Common myeloid progenitor, CD34-positive (primary cell): Measurements from ENCODE around the gene UCMA.
A peak's percentile ranks its signal among the peaks of the same experiment; 100 is the strongest.

Experiments used
- CTCF ChIA-PET: fragments of 350-600 bp; sonication (Branson Sonifier 250); formaldehyde crosslinking; loops from one replicate; lab custom pipeline; 2021; ENCODE audit warnings: antibody characterized with exemption; lab: Charles Lee
- POLR2A ChIA-PET: fragments of 350-600 bp; sonication (Branson Sonifier 250); formaldehyde crosslinking; loops from one replicate; lab custom pipeline; 2021; ENCODE audit warnings: antibody characterized with exemption; lab: Charles Lee
- DNase-seq, 3 donors: peaks; one replicate each; pipeline versions ENCODE4 v3.0.0 to v3.0.0-alpha.2; 2013
- H3K27ac ChIP-seq, 2 experiments: 1 replicate in 1 of 2; 2 replicates in 1 of 2; pipeline ENCODE4 v1.7.0; 2013; ENCODE audit warnings: inconsistent platforms in 2 of 2, low read length in 2 of 2, mild to moderate bottlenecking in 2 of 2, low read depth in 1 of 2, moderate library complexity in 1 of 2; ENCODE audit not compliant: severe bottlenecking in 2 of 2, insufficient read depth in 1 of 2, poor library complexity in 1 of 2
- H3K27me3 ChIP-seq, 5 experiments: replicated peaks in 2 of 5; 1 replicate in 3 of 5; 2 replicates in 2 of 5; pipeline versions ENCODE4 v1.6.1 to v1.7.0; 2013; ENCODE audit warnings: low read length in 4 of 5, mild to moderate bottlenecking in 2 of 5, moderate library complexity in 2 of 5, inconsistent platforms in 1 of 5; ENCODE audit not compliant: insufficient read depth in 5 of 5, control insufficient read depth in 4 of 5
- H3K36me3 ChIP-seq, 4 experiments: 1 replicate in 2 of 4; 2 replicates in 2 of 4; pipeline versions ENCODE4 v1.6.1 to v1.7.0; 2013; ENCODE audit warnings: low read length in 3 of 4, control low read depth in 1 of 4, mild to moderate bottlenecking in 1 of 4; ENCODE audit not compliant: control insufficient read depth in 4 of 4, insufficient read depth in 4 of 4
- H3K4me1 ChIP-seq, 4 experiments: 1 replicate in 3 of 4; 2 replicates in 1 of 4; pipeline versions ENCODE4 v1.6.1 to v1.7.1; 2013; ENCODE audit warnings: low read length in 3 of 4, mild to moderate bottlenecking in 3 of 4, control low read depth in 1 of 4, inconsistent platforms in 1 of 4, moderate library complexity in 1 of 4; ENCODE audit not compliant: control insufficient read depth in 4 of 4, insufficient read depth in 4 of 4; ENCODE audit errors: control extremely low read depth in 1 of 4
- H3K4me3 ChIP-seq, 7 experiments: 1 replicate in 4 of 7; 2 replicates in 3 of 7; pipeline versions ENCODE4 v1.5.1 to v1.7.0; 2013; ENCODE audit warnings: mild to moderate bottlenecking in 7 of 7, low read length in 6 of 7, moderate library complexity in 6 of 7, inconsistent platforms in 2 of 7, low read depth in 2 of 7, control low read depth in 1 of 7; ENCODE audit not compliant: insufficient read depth in 4 of 7, control insufficient read depth in 1 of 7; ENCODE audit errors: extremely low read depth in 1 of 7
- H3K9me3 ChIP-seq, 5 experiments: 1 replicate in 4 of 5; 2 replicates in 1 of 5; pipeline versions ENCODE4 v1.6.1 to v1.7.1; 2013; ENCODE audit warnings: low read length in 4 of 5, mild to moderate bottlenecking in 2 of 5, inconsistent platforms in 1 of 5, low read depth in 1 of 5, moderate library complexity in 1 of 5; ENCODE audit not compliant: control insufficient read depth in 4 of 5, insufficient read depth in 2 of 5; ENCODE audit errors: control extremely low read depth in 1 of 5
- WGBS: methylation state at CpG from one replicate; pipeline ENCODE4 v1.1.5; 2013; ENCODE audit not compliant: insufficient coverage; 5-methylcytosine and 5-hydroxymethylcytosine counted together

Gene UCMA

GRCh38 chr10:13218878-13219277 lies 15.3 kb downstream of the UCMA start:
- Histone ChIP-seq H3K27ac (no peak overlapping the region), H3K27me3 (no peaks in the 10 kb centered on the region), H3K4me3 (no peak overlapping the region), H3K4me1 (no peaks in the 10 kb centered on the region), H3K36me3 (no peaks in the 10 kb centered on the region), H3K9me3 (peaks cover 0 to 7% (median 0%) of the 10 kb centered on the region in 5 experiments)
- 100% methylated on average over 2 of the region's 4 CpGs for WGBS
- DNase-seq = no peak
- ChIA-PET POLR2A (no interaction called here), CTCF (no interaction called here)

DNA sequence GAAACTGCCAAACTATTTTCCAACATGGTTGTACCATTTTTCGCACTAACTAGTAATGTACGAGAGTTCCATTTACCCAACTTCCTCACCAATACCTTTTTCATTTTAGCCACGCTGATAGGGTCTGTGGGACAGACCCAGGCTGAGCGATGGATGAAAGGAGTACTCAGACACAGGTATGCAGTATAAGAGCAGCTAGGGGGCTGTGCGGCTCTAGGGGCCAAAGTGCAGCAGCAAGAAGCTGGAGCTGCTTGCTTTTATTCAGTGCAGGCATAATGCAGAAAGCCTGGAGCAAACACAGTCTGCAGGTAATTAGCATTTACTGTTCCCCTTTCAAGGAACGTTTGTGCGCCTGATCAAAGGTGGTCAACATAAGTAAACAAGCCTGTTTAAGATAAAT lies 21.0 kb downstream of the UCMA start:
- CTCF ChIA-PET = no interaction called here
- Histone ChIP-seq H3K27me3 (no peaks in the 10 kb centered on the region), H3K36me3 (peaks cover 0 to 29% (median 5%) of the 10 kb centered on the region in 4 experiments), H3K4me3 (no peak overlapping the region), H3K27ac (no peak overlapping the region), H3K4me1 (no peaks in the 10 kb centered on the region), H3K9me3 (peaks cover 0 to 2% (median 0%) of the 10 kb centered on the region in 5 experiments)
- 90% methylated on average over 5 of the region's 7 CpGs for WGBS
- DNase-seq = no peak
- POLR2A ChIA-PET = no interaction called here

GRCh38 chr10:13206546-13207443 lies 27.4 kb downstream of the UCMA start:
- WGBS = 100% methylated on average over 2 of the region's 5 CpGs
- POLR2A ChIA-PET = interaction anchor here (0.6 kb wide), 1 partner anchor 96 kb away, joined by 3 read pairs; no protein-coding TSS in a partner anchor

DNA sequence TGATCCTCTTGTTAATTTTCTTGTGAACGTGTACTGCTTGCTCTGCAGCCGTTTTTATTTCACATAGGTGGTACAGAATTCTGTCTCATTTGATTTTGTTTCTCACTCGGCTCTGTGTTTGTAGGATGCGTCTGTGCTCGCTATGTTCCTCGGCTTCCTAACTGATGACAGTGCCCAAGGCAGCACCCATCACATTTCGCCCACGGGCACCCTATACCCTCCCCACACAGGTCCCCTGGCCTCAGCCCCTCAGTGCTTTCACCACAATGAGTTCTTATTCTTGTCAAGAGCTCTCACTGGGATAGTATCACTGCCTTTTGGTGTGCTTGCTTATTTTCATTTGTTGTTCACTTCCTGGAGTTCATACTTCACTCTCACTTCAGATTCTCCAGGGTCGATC lies 28.1 kb downstream of the UCMA start:
- H3K36me3 ChIP-seq = peaks cover 13 to 70% (median 24%) of the 10 kb centered on the region in 4 experiments
- CTCF ChIA-PET = interaction anchor here (0.5 to 1.5 kb wide), 7 partner anchors 14 to 317 kb away, joined by 3 to 8 read pairs (median 3); partner anchors contain the start of gene MCM10
- POLR2A ChIA-PET = interaction anchor here (0.6 kb wide), 1 partner anchor 97 kb away, joined by 3 read pairs; no protein-coding TSS in a partner anchor

More at GRCh38 chr10:13206546-13207443, 27.4 kb downstream of the UCMA start:
- CTCF ChIA-PET = interaction anchor here (0.5 to 1.5 kb wide), 8 partner anchors 15 to 318 kb away, joined by 3 to 8 read pairs (median 3); partner anchors contain the start of genes MCM10 and PHYH
- Histone ChIP-seq H3K27me3 (no peaks in the 10 kb centered on the region), H3K36me3 (peaks cover 6 to 65% (median 19%) of the 10 kb centered on the region in 4 experiments), H3K4me1 (no peaks in the 10 kb centered on the region), H3K27ac (no peak overlapping the region), H3K4me3 (no peak overlapping the region), H3K9me3 (no peaks in the 10 kb centered on the region)
- peak; percentile 60 to 77 (median 69) for DNase-seq

GRCh38 chr10:13201132-13201531 lies 33.0 kb downstream of the UCMA start:
- no peaks in the 10 kb centered on the region for H3K4me1 ChIP-seq
- 95% methylated on average over 5 of the region's 6 CpGs for WGBS
- no peaks in the 10 kb centered on the region for H3K9me3 ChIP-seq
- ChIA-PET CTCF (no interaction called here), POLR2A (no interaction called here)
- no peak overlapping the region for H3K4me3 ChIP-seq
- no peak overlapping the region for H3K27ac ChIP-seq
- no peaks in the 10 kb centered on the region for H3K27me3 ChIP-seq
- DNase-seq = no peak
- H3K36me3 ChIP-seq = peaks cover 11 to 81% (median 35%) of the 10 kb centered on the region in 4 experiments

More for the DNA sequence above, 28.1 kb downstream of the UCMA start:
- 97% methylated on average over 8 of the region's 9 CpGs for WGBS
- H3K27ac ChIP-seq = no peak overlapping the region
- H3K27me3 ChIP-seq = no peaks in the 10 kb centered on the region
- H3K9me3 ChIP-seq = no peaks in the 10 kb centered on the region
- no peaks in the 10 kb centered on the region for H3K4me1 ChIP-seq
- no peak overlapping the region for H3K4me3 ChIP-seq
- DNase-seq = no peak

- H3K27ac ChIP-seq = no peak overlapping the region
- no peaks in the 10 kb centered on the region for H3K4me1 ChIP-seq
- H3K27me3 ChIP-seq = no peaks in the 10 kb centered on the region
- DNase-seq = no peak
- peaks cover 11 to 84% (median 29%) of the 10 kb centered on the region in 4 experiments for H3K36me3 ChIP-seq
- H3K4me3 ChIP-seq = no peak overlapping the region
- no peaks in the 10 kb centered on the region for H3K9me3 ChIP-seq
- CTCF ChIA-PET = interaction anchor here (1.2 kb wide), 1 partner anchor 20 kb away, joined by 4 read pairs; no protein-coding TSS in a partner anchor
- POLR2A ChIA-PET = no interaction called here
- 100% methylated on average over 3 of the region's 6 CpGs for WGBS
Measured at GRCh38 chr10:13195016-13195415, 39.2 kb downstream of the UCMA start.

DNA sequence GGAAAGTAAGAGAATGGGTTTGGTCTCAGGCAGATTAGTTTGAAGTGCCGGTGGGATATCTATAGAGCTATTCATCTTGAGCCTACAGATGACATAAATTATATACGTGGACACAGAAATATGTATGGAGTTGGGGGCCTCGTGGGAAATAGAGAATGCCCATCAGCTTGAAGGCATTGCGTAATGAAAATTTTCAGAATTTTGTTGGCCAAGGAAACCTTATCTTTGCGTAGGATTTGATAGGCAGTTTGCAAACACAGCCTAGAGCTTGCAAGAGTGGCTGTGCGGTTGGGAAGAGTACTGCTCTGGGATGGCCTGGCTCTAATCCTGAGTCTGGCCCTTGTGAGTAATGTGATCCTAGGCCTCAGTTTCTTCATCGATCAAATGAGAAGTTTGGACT lies 40.5 kb downstream of the UCMA start:
- ChIA-PET POLR2A (no interaction called here), CTCF (interaction anchor here (1.0 to 1.2 kb wide), 2 partner anchors 12 to 15 kb away, joined by 3 read pairs; no protein-coding TSS in a partner anchor)
- DNase-seq = no peak
- Histone ChIP-seq H3K9me3 (no peaks in the 10 kb centered on the region), H3K36me3 (peaks cover 12 to 84% (median 28%) of the 10 kb centered on the region in 4 experiments), H3K4me3 (no peak overlapping the region), H3K4me1 (no peaks in the 10 kb centered on the region), H3K27ac (no peak overlapping the region), H3K27me3 (no peaks in the 10 kb centered on the region)
- 97% methylated on average over 5 of the region's 7 CpGs for WGBS
